ENCODE results near the gene PTP4A2. TPM values are rescaled to one million over a fixed set of nuclear protein-coding genes. Genes with fewer than 3 reads are reported as not detected.
A peak's percentile ranks its signal among the peaks of the same experiment; 100 is the strongest.

PTP4A2 gene
- total RNA-seq, 4 donors from 2014 or later: 160 to 241 (median 173) TPM

DNA sequence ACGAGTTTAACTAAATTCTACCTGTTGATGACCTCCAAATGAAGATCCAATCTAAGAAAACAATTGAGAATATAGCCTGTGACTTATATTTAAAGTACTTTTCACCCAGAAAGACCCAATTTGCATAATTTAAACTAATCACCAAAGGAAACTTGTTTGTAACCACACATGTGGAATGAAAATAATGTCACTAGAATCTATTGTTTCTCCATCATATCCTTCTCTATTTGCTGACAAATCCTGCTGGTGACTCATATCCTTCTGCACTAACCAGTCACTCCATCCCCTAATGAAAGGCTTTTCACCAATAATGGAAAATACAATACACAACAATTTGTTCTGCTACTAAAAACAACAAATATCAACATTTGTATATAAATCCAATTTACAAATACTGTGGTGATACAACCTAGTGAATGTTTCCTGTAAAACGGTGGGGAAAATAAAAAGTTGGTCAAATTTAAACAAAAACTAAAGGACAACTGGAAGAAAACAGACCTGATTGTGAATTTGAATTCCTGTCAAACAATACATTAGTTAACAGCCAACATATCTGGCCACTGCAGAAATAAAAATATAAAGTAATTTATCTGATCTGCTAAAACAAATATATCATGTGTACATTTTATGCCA, 6.5 kb downstream of the PTP4A2 start:
- Histone ChIP-seq H3K4me3 (no peak overlapping the region), H3K9me3 (no peaks in the 10 kb centered on the region), H3K27ac (replicated peaks in 1 of 4) (peak overlapping the region; percentile 0 to 79 (median 40)), H3K4me1 (peaks cover 91 to 98% (median 95%) of the 10 kb centered on the region in 4 donors), H3K27me3 (no peaks in the 10 kb centered on the region), H3K36me3 (no peaks in the 10 kb centered on the region)
- TF ChIP-seq POLR2AphosphoS5 (IDR thresholded peaks at IDR 0.05): no peak
- no peak for TF ChIP-seq CTCF (IDR thresholded peaks at IDR 0.05)
- TF ChIP-seq POLR2A (IDR thresholded peaks at IDR 0.05; ENCODE audit: low read depth): no peak
- no peak for TF ChIP-seq EP300 (IDR thresholded peaks at IDR 0.05)
- WGBS: 42% methylated on average over 2 of the region's 2 CpGs
- no peak for DNase-seq (ENCODE audit: extremely low spot score)
- intact Hi-C loops (cut with DNase I): loop anchor here (10.0 kb wide), 1 partner anchor 83 kb away; the partner anchor contains the start of gene KHDRBS1

- Histone ChIP-seq H3K4me1 (peaks cover 91 to 98% (median 95%) of the 10 kb centered on the region in 4 donors), H3K36me3 (no peaks in the 10 kb centered on the region), H3K4me3 (no peak overlapping the region), H3K9me3 (no peaks in the 10 kb centered on the region), H3K27ac (replicated peaks in 1 of 4) (peak overlapping the region in 3 of 4 donors; percentile 32 to 47 (median 33)), H3K27me3 (no peaks in the 10 kb centered on the region)
- WGBS: 47% methylated on average over 7 of the region's 7 CpGs
- intact Hi-C loops (cut with DNase I): loop anchor here (10.0 kb wide), 1 partner anchor 84 kb away; the partner anchor contains the start of gene KHDRBS1
- DNase-seq (ENCODE audit: extremely low spot score): no peak
- no peak for TF ChIP-seq CTCF (IDR thresholded peaks at IDR 0.05)
- TF ChIP-seq EP300 (IDR thresholded peaks at IDR 0.05): no peak
- no peak for TF ChIP-seq POLR2AphosphoS5 (IDR thresholded peaks at IDR 0.05)
- TF ChIP-seq POLR2A (IDR thresholded peaks at IDR 0.05; ENCODE audit: low read depth): no peak
Measured at GRCh38 chr1:31930836-31931592, 7.2 kb downstream of the PTP4A2 start.

- H3K4me1 ChIP-seq: peaks cover 88 to 98% (median 92%) of the 10 kb centered on the region in 4 donors
- no peak for DNase-seq (ENCODE audit: extremely low spot score)
- intact Hi-C loops (cut with DNase I): loop anchor here (5.0 kb wide), 1 partner anchor 35 kb away; no protein-coding TSS in a partner anchor
- no peaks in the 10 kb centered on the region for H3K36me3 ChIP-seq
- no peak overlapping the region for H3K4me3 ChIP-seq
- H3K27ac ChIP-seq (replicated peaks in 1 of 4): peak overlapping the region in 1 of 4 donors; percentile 17
- no peaks in the 10 kb centered on the region for H3K9me3 ChIP-seq
- no peaks in the 10 kb centered on the region for H3K27me3 ChIP-seq
- TF ChIP-seq POLR2A (IDR thresholded peaks at IDR 0.05; ENCODE audit: low read depth) (no peak), POLR2AphosphoS5 (IDR thresholded peaks at IDR 0.05) (no peak), CTCF (IDR thresholded peaks at IDR 0.05) (no peak), EP300 (IDR thresholded peaks at IDR 0.05) (no peak)
- 74% methylated on average over 3 of the region's 3 CpGs for WGBS
Measured at GRCh38 chr1:31927661-31927980, 10.5 kb downstream of the PTP4A2 start.

- Histone ChIP-seq H3K27me3 (no peaks in the 10 kb centered on the region), H3K9me3 (no peaks in the 10 kb centered on the region), H3K36me3 (no peaks in the 10 kb centered on the region), H3K27ac (replicated peaks in 1 of 4) (peak overlapping the region in 1 of 4 donors; percentile 17), H3K4me3 (no peak overlapping the region), H3K4me1 (peaks cover 88 to 98% (median 92%) of the 10 kb centered on the region in 4 donors)
- no peak for TF ChIP-seq EP300 (IDR thresholded peaks at IDR 0.05)
- no peak for TF ChIP-seq POLR2A (IDR thresholded peaks at IDR 0.05; ENCODE audit: low read depth)
- no peak for TF ChIP-seq CTCF (IDR thresholded peaks at IDR 0.05)
- no peak for TF ChIP-seq POLR2AphosphoS5 (IDR thresholded peaks at IDR 0.05)
- WGBS: 88% methylated on average over 8 of the region's 8 CpGs
- no peak for DNase-seq (ENCODE audit: extremely low spot score)
- intact Hi-C loops (cut with DNase I): loop anchor here (5.0 kb wide), 1 partner anchor 35 kb away; no protein-coding TSS in a partner anchor
Measured at GRCh38 chr1:31926853-31927660, 11.1 kb downstream of the PTP4A2 start.
